Epithelial cell of proximal tubule (primary cell): ENCODE data around the gene ZNF239. TPM values are rescaled to one million over a fixed set of nuclear protein-coding genes. Genes with fewer than 3 reads are reported as not detected.
"Not testable (repeated sequence)": the region's sequence is repeated elsewhere in the genome, so short reads cannot be mapped to it uniquely, and the experiment has no call there.

Experiments
- DNase-seq: peaks from one replicate; pipeline ENCODE4 v3.0.0-alpha.2; 2011; ENCODE audit warnings: low read depth
- H3K4me3 ChIP-seq: 2 replicates; pipeline ENCODE4 v1.5.1; 2011; ENCODE audit warnings: low read depth, mild to moderate bottlenecking, low read length
- CTCF ChIP-seq: conservative IDR thresholded peaks from 2 replicates; pipeline ENCODE4 v1.5.1; 2012; ENCODE audit warnings: low read depth, mild to moderate bottlenecking, low read length
- total RNA-seq: library from RNA; depleted of rRNA; stranded (reverse); fragments of >200 nt; gene quantifications from 2 replicates; pipeline ENCODE4 v1.2.3, GENCODE V29; 2015

Gene ZNF239
- total RNA-seq, 1 donor from 2014 or later: 4.4 TPM

GRCh38 chr10:43576580-43576979 lies 2.2 kb upstream of the ZNF239 start:
- no peak for DNase-seq
- no peak for TF ChIP-seq CTCF
- H3K4me3 ChIP-seq: no peak overlapping the region

GRCh38 chr10:43576062-43576461 lies 1.6 kb upstream of the ZNF239 start:
- DNase-seq: no peak
- TF ChIP-seq CTCF: no peak
- no peak overlapping the region for H3K4me3 ChIP-seq

- no peak for DNase-seq
- no peak for TF ChIP-seq CTCF
- peak overlapping the region; percentile 67 for H3K4me3 ChIP-seq
Observed at GRCh38 chr10:43574906-43575305, 490 bp upstream of the ZNF239 start.

- no peak for TF ChIP-seq CTCF
- no peak for DNase-seq
- H3K4me3 ChIP-seq: peak overlapping the region; percentile 67
Observed at GRCh38 chr10:43573250-43574000, 991 bp downstream of the ZNF239 start.

GRCh38 chr10:43570971-43571370 lies 3.4 kb downstream of the ZNF239 start:
- DNase-seq: no peak
- no peak overlapping the region for H3K4me3 ChIP-seq
- no peak for TF ChIP-seq CTCF

GRCh38 chr10:43569681-43570080 lies 4.7 kb downstream of the ZNF239 start:
- no peak overlapping the region for H3K4me3 ChIP-seq
- no peak for DNase-seq
- TF ChIP-seq CTCF: no peak

GRCh38 chr10:43557214-43557613 lies 17.2 kb downstream of the ZNF239 start:
- no peak for TF ChIP-seq CTCF
- no peak for DNase-seq
- H3K4me3 ChIP-seq: no peak overlapping the region

GRCh38 chr10:43543746-43544145 lies 30.7 kb downstream of the ZNF239 start:
- DNase-seq, H3K4me3 ChIP-seq: not testable (repeated sequence)
